ENCODE measurements around the gene SLC22A1.

DNA sequence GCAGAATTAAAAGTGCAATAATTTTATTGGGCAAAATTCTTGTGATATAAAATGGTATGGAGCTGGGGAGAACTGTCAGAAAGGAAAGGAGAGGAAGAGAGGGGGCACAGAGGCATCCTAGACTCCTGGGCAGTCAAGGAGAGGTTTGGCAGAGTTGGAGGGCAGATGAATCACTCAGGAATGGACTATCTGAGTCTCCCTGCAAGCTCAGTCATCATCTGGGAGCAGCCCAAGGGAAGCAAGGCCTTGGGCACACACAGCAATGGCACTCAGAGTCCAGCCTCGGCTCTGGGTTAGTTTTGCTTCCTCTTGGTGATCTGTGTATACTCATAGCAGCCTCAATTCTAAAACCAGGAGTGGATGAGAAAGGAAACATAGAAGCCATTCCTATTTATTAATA is 67.2 kb downstream of the SLC22A1 start:
- TF ChIP-seq POLR2A (IDR thresholded peaks at IDR 0.05) (no peak), POLR2AphosphoS5 (IDR thresholded peaks at IDR 0.05) (no peak)
- TF ChIP-seq, protein P1, sequence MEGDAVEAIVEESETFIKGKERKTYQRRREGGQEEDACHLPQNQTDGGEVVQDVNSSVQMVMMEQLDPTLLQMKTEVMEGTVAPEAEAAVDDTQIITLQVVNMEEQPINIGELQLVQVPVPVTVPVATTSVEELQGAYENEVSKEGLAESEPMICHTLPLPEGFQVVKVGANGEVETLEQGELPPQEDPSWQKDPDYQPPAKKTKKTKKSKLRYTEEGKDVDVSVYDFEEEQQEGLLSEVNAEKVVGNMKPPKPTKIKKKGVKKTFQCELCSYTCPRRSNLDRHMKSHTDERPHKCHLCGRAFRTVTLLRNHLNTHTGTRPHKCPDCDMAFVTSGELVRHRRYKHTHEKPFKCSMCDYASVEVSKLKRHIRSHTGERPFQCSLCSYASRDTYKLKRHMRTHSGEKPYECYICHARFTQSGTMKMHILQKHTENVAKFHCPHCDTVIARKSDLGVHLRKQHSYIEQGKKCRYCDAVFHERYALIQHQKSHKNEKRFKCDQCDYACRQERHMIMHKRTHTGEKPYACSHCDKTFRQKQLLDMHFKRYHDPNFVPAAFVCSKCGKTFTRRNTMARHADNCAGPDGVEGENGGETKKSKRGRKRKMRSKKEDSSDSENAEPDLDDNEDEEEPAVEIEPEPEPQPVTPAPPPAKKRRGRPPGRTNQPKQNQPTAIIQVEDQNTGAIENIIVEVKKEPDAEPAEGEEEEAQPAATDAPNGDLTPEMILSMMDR (IDR thresholded peaks at IDR 0.05), result no peak

All from gastroesophageal sphincter (tissue), 3 donors.